HepG2 (cell line): ENCODE measurements around the gene TLK1.

Source experiments
- CTCF ChIP-seq: sonication (generic); formaldehyde crosslinking; IDR thresholded peaks from 2 replicates; pipeline ENCODE4 v1.5.0; 2020; ENCODE audit warnings: mild to moderate bottlenecking, missing genetic modification reagents, moderate library complexity
- E2F1 ChIP-seq: sonication (generic); formaldehyde crosslinking; IDR thresholded peaks from 2 replicates; pipeline ENCODE4 v1.5.0; 2020; ENCODE audit warnings: missing genetic modification reagents
- ZBED4 ChIP-seq: sonication (generic); formaldehyde crosslinking; IDR thresholded peaks from 2 replicates; pipeline ENCODE4 v1.4.0; 2020; ENCODE audit warnings: missing genetic modification reagents, borderline replicate concordance
- ZNF10 ChIP-seq: sonication (generic); formaldehyde crosslinking; IDR thresholded peaks from 2 replicates; pipeline ENCODE4 v1.4.0; 2020; ENCODE audit warnings: mild to moderate bottlenecking, low read depth, missing genetic modification reagents, borderline replicate concordance
- TF ChIP-seq, protein P1 (sequence below): IDR thresholded peaks from 2 replicates; pipeline ENCODE4 v1.6.1; 2012; ENCODE audit warnings: inconsistent platforms

GRCh38 chr2:171057575-171057974 lies 103.1 kb downstream of the TLK1 start:
- TF ChIP-seq, protein P1, sequence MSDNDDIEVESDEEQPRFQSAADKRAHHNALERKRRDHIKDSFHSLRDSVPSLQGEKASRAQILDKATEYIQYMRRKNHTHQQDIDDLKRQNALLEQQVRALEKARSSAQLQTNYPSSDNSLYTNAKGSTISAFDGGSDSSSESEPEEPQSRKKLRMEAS, result no peak
- TF ChIP-seq ZNF10 (CRISPR knock-in tag) (no peak), E2F1 (no peak), ZBED4 (CRISPR knock-in tag) (no peak), CTCF (CRISPR knock-in tag) (no peak)
